AG04449 (cell line): ENCODE results near the gene MRPS14.

ENCODE experiments used
- CTCF ChIA-PET: fragments of 350-600 bp; formaldehyde crosslinking; extraction: SDS; loops from one replicate; lab custom pipeline; 2021; ENCODE audit warnings: antibody characterized with exemption; lab: Yijun Ruan, JAX
- POLR2A ChIA-PET: fragments of 400-600, 350-600 bp; formaldehyde crosslinking; extraction: SDS; loops from one replicate; lab custom pipeline; 2020; ENCODE audit warnings: antibody characterized with exemption, inconsistent platforms; lab: Yijun Ruan, JAX
- DNase-seq: peaks from one replicate; pipeline ENCODE4 v3.0.0-alpha.2; 2010; ENCODE audit warnings: low read depth, low spot score
- H3K4me3 ChIP-seq: 2 replicates; pipeline ENCODE4 v1.5.1; 2011; ENCODE audit warnings: low read depth, mild to moderate bottlenecking, control low read depth, low read length
- TF ChIP-seq, protein P1 (sequence below): IDR thresholded peaks from one replicate; pipeline ENCODE4 v1.5.1; 2011; ENCODE audit warnings: mild to moderate bottlenecking, moderate library complexity, low read length, control low read depth, inconsistent platforms; ENCODE audit not compliant: insufficient read depth; ENCODE audit errors: missing control alignments

MRPS14 gene

DNA sequence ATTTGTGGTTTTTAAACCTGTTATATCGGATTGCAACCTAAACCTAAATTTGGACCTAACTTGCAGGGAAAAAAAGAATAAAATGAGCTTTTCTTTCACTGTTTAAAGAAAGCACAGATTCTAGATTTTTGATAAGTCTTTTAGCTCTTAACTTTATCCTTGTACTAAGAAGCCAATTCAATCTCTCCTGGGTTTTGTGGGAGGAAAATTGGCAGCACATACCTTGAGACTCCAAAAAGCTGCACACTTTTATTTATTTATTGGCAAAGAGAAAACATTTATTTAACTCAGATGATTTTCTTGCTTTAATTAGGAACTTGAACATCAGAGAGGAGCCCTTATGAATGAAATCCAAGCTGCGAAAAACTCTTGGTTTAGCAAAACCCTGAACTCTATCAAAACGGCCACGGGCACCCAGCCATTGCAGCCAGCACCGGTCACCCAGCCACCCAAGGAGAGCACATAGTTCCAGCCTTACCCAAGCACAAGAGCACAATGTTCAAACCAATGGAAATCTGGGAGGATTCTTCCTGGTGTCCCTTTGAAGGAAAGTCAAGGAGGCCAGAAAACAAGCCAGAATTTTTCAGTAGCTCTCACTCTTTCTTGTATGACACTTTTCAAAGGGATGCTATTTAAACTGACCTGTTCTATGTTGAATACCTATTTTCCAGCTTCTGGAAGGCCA, 33.5 kb downstream of the MRPS14 start:
- DNase-seq, result no peak
- H3K4me3 ChIP-seq, result no peak overlapping the region

GRCh38 chr1:174988986-174989385, 34.2 kb downstream of the MRPS14 start:
- TF ChIP-seq, protein P1, sequence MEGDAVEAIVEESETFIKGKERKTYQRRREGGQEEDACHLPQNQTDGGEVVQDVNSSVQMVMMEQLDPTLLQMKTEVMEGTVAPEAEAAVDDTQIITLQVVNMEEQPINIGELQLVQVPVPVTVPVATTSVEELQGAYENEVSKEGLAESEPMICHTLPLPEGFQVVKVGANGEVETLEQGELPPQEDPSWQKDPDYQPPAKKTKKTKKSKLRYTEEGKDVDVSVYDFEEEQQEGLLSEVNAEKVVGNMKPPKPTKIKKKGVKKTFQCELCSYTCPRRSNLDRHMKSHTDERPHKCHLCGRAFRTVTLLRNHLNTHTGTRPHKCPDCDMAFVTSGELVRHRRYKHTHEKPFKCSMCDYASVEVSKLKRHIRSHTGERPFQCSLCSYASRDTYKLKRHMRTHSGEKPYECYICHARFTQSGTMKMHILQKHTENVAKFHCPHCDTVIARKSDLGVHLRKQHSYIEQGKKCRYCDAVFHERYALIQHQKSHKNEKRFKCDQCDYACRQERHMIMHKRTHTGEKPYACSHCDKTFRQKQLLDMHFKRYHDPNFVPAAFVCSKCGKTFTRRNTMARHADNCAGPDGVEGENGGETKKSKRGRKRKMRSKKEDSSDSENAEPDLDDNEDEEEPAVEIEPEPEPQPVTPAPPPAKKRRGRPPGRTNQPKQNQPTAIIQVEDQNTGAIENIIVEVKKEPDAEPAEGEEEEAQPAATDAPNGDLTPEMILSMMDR, result no peak
- DNase-seq, result no peak
- POLR2A ChIA-PET, result no interaction called here
- CTCF ChIA-PET, result interaction anchor here (2.4 to 2.5 kb wide), 2 partner anchors 9 to 219 kb away, joined by 10 to 22 read pairs; no protein-coding TSS in a partner anchor
- H3K4me3 ChIP-seq, result no peak overlapping the region

More for the DNA sequence above, 33.5 kb downstream of the MRPS14 start:
- ChIA-PET CTCF (interaction anchor here (2.4 to 2.5 kb wide), 2 partner anchors 9 to 220 kb away, joined by 10 to 22 read pairs; no protein-coding TSS in a partner anchor), POLR2A (interaction anchor here (0.5 kb wide), 1 partner anchor 9 kb away, joined by 3 read pairs; no protein-coding TSS in a partner anchor)
- TF ChIP-seq, protein P1, result no peak

- CTCF ChIA-PET, result interaction anchor here (2.4 kb wide), 1 partner anchor 10 kb away, joined by 22 read pairs; no protein-coding TSS in a partner anchor
- TF ChIP-seq, protein P1, result no peak
- H3K4me3 ChIP-seq, result no peak overlapping the region
- no peak for DNase-seq
- POLR2A ChIA-PET, result no interaction called here
Measured at GRCh38 chr1:174988539-174988938, 34.7 kb downstream of the MRPS14 start.

DNA sequence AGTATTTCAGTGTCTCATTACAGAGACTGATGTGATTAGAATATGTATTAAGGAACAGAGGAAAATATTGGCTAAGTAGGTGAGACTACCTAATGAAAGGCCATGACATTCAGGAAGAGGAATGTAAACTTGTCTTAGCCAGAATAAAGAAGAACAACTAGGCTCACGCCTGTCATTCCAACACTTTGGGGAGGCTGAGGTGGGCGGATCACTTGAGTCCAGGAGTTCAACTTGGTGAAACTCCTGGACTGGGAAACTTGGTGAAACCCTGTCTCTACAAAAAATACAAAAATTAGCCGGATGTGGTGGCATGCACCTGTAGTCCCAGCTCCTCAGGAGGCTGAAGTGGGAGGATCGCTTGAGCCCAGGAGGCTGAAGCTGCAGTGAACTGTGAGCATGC, 38.3 kb downstream of the MRPS14 start:
- ChIA-PET CTCF (interaction anchor here (1.2 to 7.2 kb wide), 4 partner anchors 10 to 218 kb away, joined by 5 to 85 read pairs (median 8); no protein-coding TSS in a partner anchor), POLR2A (no interaction called here)
- no peak overlapping the region for H3K4me3 ChIP-seq
- TF ChIP-seq, protein P1, result no peak
- DNase-seq, result no peak

- ChIA-PET POLR2A (no interaction called here), CTCF (interaction anchor here (0.7 to 7.2 kb wide), 18 partner anchors 8 to 257 kb away, joined by 3 to 85 read pairs (median 6); no protein-coding TSS in a partner anchor)
- no peak for DNase-seq
- no peak overlapping the region for H3K4me3 ChIP-seq
- TF ChIP-seq, protein P1, result peak; percentile 12
Measured at GRCh38 chr1:174982971-174983689, 40.1 kb downstream of the MRPS14 start.
